ENCODE data around the gene TMBIM1. TPM values are rescaled to one million over a fixed set of nuclear protein-coding genes. Genes with fewer than 3 reads are reported as not detected.

The TMBIM1 gene
- total RNA-seq, 1 experiment from 2014 or later: 168 TPM

- peak overlapping the region; percentile 55 for H3K27ac Mint-ChIP-seq (ENCODE audit: unreplicated experiment)
- intact Hi-C loops (cut with micrococcal nuclease; ENCODE audit: unreplicated experiment): no loop called here
Observed at GRCh38 chr2:218264773-218265561, 27.3 kb downstream of the TMBIM1 start.

GRCh38 chr2:218263817-218264641 lies 28.3 kb downstream of the TMBIM1 start:
- Mint-ChIP-seq H3K9me3 (ENCODE audit: unreplicated experiment) (no peaks in the 10 kb centered on the region), H3K27me3 (ENCODE audit: insufficient read depth, unreplicated experiment) (no peaks in the 10 kb centered on the region), H3K4me3 (ENCODE audit: unreplicated experiment) (no peak overlapping the region), H3K36me3 (ENCODE audit: insufficient read depth, unreplicated experiment) (peaks cover 55% of the 10 kb centered on the region), H3K4me1 (ENCODE audit: low read depth, unreplicated experiment) (peaks cover 5% of the 10 kb centered on the region), H3K27ac (ENCODE audit: unreplicated experiment) (peak overlapping the region; percentile 55)
- Histone ChIP-seq H3K4me3 (ENCODE audit: low read depth, low read length) (no peak overlapping the region), H3K27me3 (replicated peaks; ENCODE audit: control insufficient read depth, insufficient read depth, low read length) (no peaks in the 10 kb centered on the region), H3K36me3 (ENCODE audit: control insufficient read depth, insufficient read depth, low read length) (peaks cover 6% of the 10 kb centered on the region; the same call in 1 of the 2 replicates), H3K9me3 (no peaks in the 10 kb centered on the region), H3K4me1 (peaks cover 20% of the 10 kb centered on the region)
- no peak for DNase-seq
- CTCF ChIA-PET: no interaction called here
- TF ChIP-seq CTCF (IDR thresholded peaks at IDR 0.05; ENCODE audit: insufficient read depth in 1 of 2, low read depth in 1 of 2, low read length in 1 of 2, severe bottlenecking in 1 of 2, unreplicated experiment in 1 of 2): peak; percentile 2 to 12
- POLR2A ChIA-PET: no interaction called here
- BruUV-seq (replicated peaks): TSS peak; percentile 10
- intact Hi-C loops (cut with micrococcal nuclease; ENCODE audit: unreplicated experiment): no loop called here

More at GRCh38 chr2:218264773-218265561, 27.3 kb downstream of the TMBIM1 start:
- TF ChIP-seq CTCF (IDR thresholded peaks at IDR 0.05; ENCODE audit: insufficient read depth in 1 of 2, low read depth in 1 of 2, low read length in 1 of 2, severe bottlenecking in 1 of 2, unreplicated experiment in 1 of 2): no peak
- no peak overlapping the region for H3K4me3 ChIP-seq (ENCODE audit: low read depth, low read length)
- ChIA-PET POLR2A (no interaction called here), CTCF (interaction anchor here (0.6 kb wide), 1 partner anchor 48 kb away, joined by 4 read pairs; no protein-coding TSS in a partner anchor)
- peaks cover 5% of the 10 kb centered on the region for H3K4me1 Mint-ChIP-seq (ENCODE audit: low read depth, unreplicated experiment)
- no peaks in the 10 kb centered on the region for H3K9me3 ChIP-seq
- H3K9me3 Mint-ChIP-seq (ENCODE audit: unreplicated experiment): no peaks in the 10 kb centered on the region
- peaks cover 20% of the 10 kb centered on the region for H3K4me1 ChIP-seq
- H3K27me3 ChIP-seq (replicated peaks; ENCODE audit: control insufficient read depth, insufficient read depth, low read length): no peaks in the 10 kb centered on the region
- no peak overlapping the region for H3K4me3 Mint-ChIP-seq (ENCODE audit: unreplicated experiment)
- H3K36me3 ChIP-seq (ENCODE audit: control insufficient read depth, insufficient read depth, low read length): peaks cover 6% of the 10 kb centered on the region; the same call in 1 of the 2 replicates
- no peak for DNase-seq
- no peaks in the 10 kb centered on the region for H3K27me3 Mint-ChIP-seq (ENCODE audit: insufficient read depth, unreplicated experiment)
- H3K36me3 Mint-ChIP-seq (ENCODE audit: insufficient read depth, unreplicated experiment): peaks cover 55% of the 10 kb centered on the region
- BruUV-seq (replicated peaks): no TSS peak

All from Caco-2 (cell line).